ENCODE results near the gene SAMD7. TPM values are rescaled to one million over a fixed set of nuclear protein-coding genes. Genes with fewer than 3 reads are reported as not detected.

The SAMD7 gene
- total RNA-seq, 2 experiments from 2014 or later, result not detected

GRCh38 chr3:169966951-169967915 is 55.9 kb downstream of the SAMD7 start:
- Histone ChIP-seq H3K27ac (ENCODE audit: low read depth in 1 of 2, low read length in 2 of 2) (peak overlapping the region; percentile 84 to 92), H3K4me3 (ENCODE audit: low read length) (peak overlapping the region; percentile 66), H3K27me3 (ENCODE audit: control insufficient read depth in 1 of 2, insufficient read depth in 2 of 2, low read length in 2 of 2) (no peaks in the 10 kb centered on the region), H3K4me1 (ENCODE audit: insufficient read depth, low read length) (peaks cover 18% of the 10 kb centered on the region), H3K36me3 (ENCODE audit: insufficient read depth, low read length) (no peaks in the 10 kb centered on the region), H3K9me3 (ENCODE audit: control insufficient read depth in 1 of 2, insufficient read depth in 1 of 2, low read length in 2 of 2) (no peaks in the 10 kb centered on the region)
- peak overlapping the region; percentile 99 for H3K27ac Mint-ChIP-seq
- peaks cover 83% of the 10 kb centered on the region for H3K4me1 Mint-ChIP-seq (ENCODE audit: low read depth)
- ChIA-PET CTCF (interaction anchor here (0.6 to 2.2 kb wide), 13 partner anchors 10 to 213 kb away, joined by 3 to 13 read pairs (median 3); partner anchors contain the start of genes ACTRT3 and MYNN), POLR2A (interaction anchor here (0.5 to 4.0 kb wide), 33 partner anchors 8 to 390 kb away, joined by 3 to 53 read pairs (median 6); partner anchors contain the start of genes GPR160, LRRC31, LRRC34 and LRRIQ4)
- DNase-seq (peak in 12 of 14 experiments; percentile 9 to 70 (median 29)), ATAC-seq (ENCODE audit: poor library complexity) (peak; percentile 71)
- H3K9me3 Mint-ChIP-seq, result no peaks in the 10 kb centered on the region
- TF ChIP-seq CTCF (IDR thresholded peaks at IDR 0.05), result no peak
- intact Hi-C loops (cut with DNase I, micrococcal nuclease), result loop anchor here (1.0 to 10.0 kb wide), 11 partner anchors 65 to 908 kb away; partner anchors contain the start of genes LRRC34 (in 1 of the 2), LRRIQ4 (in 1 of the 2), MYNN (in 1 of the 2) and RPL22L1 (in 1 of the 2)
- H3K4me3 Mint-ChIP-seq, result peak overlapping the region; percentile 99
- H3K27me3 Mint-ChIP-seq, result no peaks in the 10 kb centered on the region
- peaks cover 48% of the 10 kb centered on the region for H3K36me3 Mint-ChIP-seq (ENCODE audit: low read depth)

- Histone ChIP-seq H3K36me3 (ENCODE audit: insufficient read depth, low read length) (no peaks in the 10 kb centered on the region), H3K27me3 (ENCODE audit: control insufficient read depth in 1 of 2, insufficient read depth in 2 of 2, low read length in 2 of 2) (no peaks in the 10 kb centered on the region), H3K9me3 (ENCODE audit: control insufficient read depth in 1 of 2, insufficient read depth in 1 of 2, low read length in 2 of 2) (no peaks in the 10 kb centered on the region), H3K27ac (ENCODE audit: low read depth in 1 of 2, low read length in 2 of 2) (peak overlapping the region in 1 of 2 donors; percentile 30), H3K4me1 (ENCODE audit: insufficient read depth, low read length) (peaks cover 18% of the 10 kb centered on the region), H3K4me3 (ENCODE audit: low read length) (peak overlapping the region; percentile 66)
- peaks cover 53% of the 10 kb centered on the region for H3K36me3 Mint-ChIP-seq (ENCODE audit: low read depth)
- intact Hi-C loops (cut with DNase I, micrococcal nuclease), result loop anchor here (5.0 to 10.0 kb wide), 7 partner anchors 64 to 906 kb away; partner anchors contain the start of genes LRRC34 (in 1 of the 2), LRRIQ4 (in 1 of the 2), RPL22L1 (in 1 of the 2) and SKIL (in 1 of the 2)
- POLR2A ChIA-PET, result interaction anchor here (1.0 to 4.0 kb wide), 11 partner anchors 9 to 389 kb away, joined by 3 to 53 read pairs (median 25); partner anchors contain the start of genes GPR160, MYNN, PHC3 and SKIL
- peak overlapping the region; percentile 99 for H3K4me3 Mint-ChIP-seq
- no peak for ATAC-seq (ENCODE audit: poor library complexity)
- H3K4me1 Mint-ChIP-seq (ENCODE audit: low read depth), result peaks cover 83% of the 10 kb centered on the region
- CTCF ChIA-PET, result interaction anchor here (0.9 to 1.4 kb wide), 3 partner anchors 41 to 205 kb away, joined by 3 to 5 read pairs (median 3); no protein-coding TSS in a partner anchor
- H3K27ac Mint-ChIP-seq, result peak overlapping the region; percentile 99
- H3K9me3 Mint-ChIP-seq, result no peaks in the 10 kb centered on the region
- DNase-seq, result no peak
- TF ChIP-seq CTCF (IDR thresholded peaks at IDR 0.05), result no peak
- no peaks in the 10 kb centered on the region for H3K27me3 Mint-ChIP-seq
Observed at GRCh38 chr3:169968224-169968885, 57.0 kb downstream of the SAMD7 start.

All from CD4-positive, alpha-beta T cell (primary cell).